ENCODE data around the gene ZNF790. TPM values are rescaled to one million over a fixed set of nuclear protein-coding genes. Genes with fewer than 3 reads are reported as not detected.

ZNF790 gene
- 2.5 and 2.6 TPM in 2 replicates for total RNA-seq (2014; rRNA removed; shearing (Covaris generic))
- polyA plus RNA-seq (2015; cell fraction: cytosol; rRNA removed), result 0.53 and 0.93 TPM in 2 replicates
- polyA plus RNA-seq (2015; cell fraction: nucleus; rRNA removed), result 0.53 and 1.6 TPM in 2 replicates

DNA sequence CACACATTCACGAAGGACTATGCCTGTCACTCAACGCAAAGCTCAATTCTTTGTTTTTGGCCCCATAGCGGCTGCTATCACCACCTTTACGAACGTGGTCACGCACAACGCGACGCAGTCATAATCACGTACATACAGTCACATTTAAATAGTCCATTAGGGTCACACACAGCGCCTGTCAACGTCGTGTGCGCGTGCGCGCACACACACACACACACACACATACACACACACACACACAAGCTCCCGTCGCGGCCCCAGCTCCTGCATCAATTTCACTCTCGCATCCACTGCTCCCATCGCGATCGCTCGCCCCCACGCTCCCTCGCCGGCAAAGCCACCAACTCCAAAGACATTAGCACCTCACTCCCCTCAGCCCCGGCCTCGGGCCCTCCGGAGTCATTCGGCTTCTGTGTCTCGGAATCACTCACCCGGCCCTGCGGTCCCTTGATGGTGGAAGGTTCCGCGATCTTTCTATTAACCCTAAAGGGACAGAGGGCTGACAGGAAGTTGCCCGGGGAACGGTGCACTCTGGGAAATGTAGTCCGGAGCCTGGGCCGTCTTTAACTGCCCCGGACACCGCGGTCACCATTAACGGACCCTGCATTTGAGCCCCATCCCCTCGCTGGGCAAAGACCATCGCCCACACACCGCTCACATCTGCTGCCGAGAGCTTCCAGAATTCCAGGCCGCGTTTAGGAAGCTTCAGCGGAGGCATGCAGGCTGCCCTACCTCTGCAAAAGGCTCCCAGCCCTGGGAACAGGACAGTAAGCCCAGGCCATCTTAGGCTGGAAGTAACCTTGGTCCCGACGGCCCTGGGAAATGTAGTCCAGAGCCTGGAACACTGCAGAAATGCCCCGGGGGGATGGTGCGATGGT is at the start of gene ZNF790:
Gene ZNF790 (minus strand): TSS at position 482 of the 878 bp plus-strand sequence. CDS start 12,768 bp downstream, outside the sequence.
- in situ Hi-C loops (cut with HindIII; ENCODE audit: low pct_unique_long_range_greater_than_20kb, low sequenced_read_pairs), result no loop called here
- peak; percentile 88 for DNase-seq (ENCODE audit: low read depth, low spot score)

DNA sequence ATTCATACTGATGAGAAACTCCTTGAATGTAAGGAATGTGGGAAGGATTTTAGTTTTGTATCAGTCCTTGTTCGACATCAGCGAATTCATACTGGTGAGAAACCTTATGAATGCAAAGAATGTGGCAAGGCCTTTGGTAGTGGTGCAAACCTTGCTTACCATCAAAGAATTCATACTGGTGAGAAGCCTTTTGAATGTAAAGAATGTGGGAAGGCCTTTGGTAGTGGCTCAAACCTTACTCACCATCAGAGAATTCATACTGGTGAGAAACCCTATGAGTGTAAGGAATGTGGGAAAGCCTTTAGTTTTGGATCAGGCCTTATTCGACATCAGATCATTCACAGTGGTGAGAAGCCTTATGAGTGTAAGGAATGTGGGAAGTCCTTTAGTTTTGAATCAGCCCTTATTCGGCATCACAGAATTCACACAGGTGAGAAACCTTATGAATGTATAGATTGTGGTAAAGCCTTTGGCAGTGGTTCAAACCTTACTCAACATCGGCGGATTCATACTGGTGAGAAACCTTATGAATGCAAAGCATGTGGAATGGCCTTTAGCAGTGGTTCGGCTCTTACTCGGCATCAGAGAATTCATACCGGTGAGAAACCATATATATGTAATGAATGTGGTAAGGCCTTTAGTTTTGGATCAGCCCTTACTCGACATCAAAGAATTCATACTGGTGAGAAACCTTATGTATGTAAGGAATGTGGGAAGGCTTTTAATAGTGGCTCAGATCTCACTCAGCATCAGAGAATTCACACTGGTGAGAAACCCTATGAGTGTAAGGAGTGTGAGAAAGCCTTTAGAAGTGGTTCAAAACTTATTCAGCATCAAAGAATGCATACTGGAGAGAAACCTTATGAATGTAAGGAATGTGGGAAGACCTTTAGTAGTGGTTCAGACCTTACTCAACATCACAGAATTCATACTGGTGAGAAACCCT is 39.1 kb upstream of the ZNF790 start:
- in situ Hi-C loops (cut with HindIII; ENCODE audit: low pct_unique_long_range_greater_than_20kb, low sequenced_read_pairs), result no loop called here
- no peak for DNase-seq (ENCODE audit: low read depth, low spot score)

DNA sequence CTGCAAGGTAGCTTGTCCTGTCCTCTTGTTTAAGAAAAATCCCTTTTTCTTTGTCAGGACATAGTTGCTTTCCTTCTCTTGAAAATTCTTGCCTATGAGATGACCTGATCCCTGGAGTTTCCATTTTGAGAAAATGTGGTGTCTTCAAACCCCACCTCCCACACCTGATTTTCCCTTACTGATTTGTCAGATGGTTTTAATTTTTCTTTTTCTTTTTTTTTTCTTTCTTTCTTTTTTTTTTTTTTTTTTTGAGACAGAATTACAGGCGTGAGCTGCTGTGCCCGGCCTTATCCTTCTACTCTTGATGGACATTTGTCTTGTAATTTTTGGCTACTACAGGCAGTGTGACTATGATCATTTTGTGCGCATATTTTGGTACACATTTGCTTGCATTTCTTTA is 13.7 kb upstream of the ZNF790 start:
- no peak for DNase-seq (ENCODE audit: low read depth, low spot score)
- in situ Hi-C loops (cut with HindIII; ENCODE audit: low pct_unique_long_range_greater_than_20kb, low sequenced_read_pairs), result no loop called here

DNA sequence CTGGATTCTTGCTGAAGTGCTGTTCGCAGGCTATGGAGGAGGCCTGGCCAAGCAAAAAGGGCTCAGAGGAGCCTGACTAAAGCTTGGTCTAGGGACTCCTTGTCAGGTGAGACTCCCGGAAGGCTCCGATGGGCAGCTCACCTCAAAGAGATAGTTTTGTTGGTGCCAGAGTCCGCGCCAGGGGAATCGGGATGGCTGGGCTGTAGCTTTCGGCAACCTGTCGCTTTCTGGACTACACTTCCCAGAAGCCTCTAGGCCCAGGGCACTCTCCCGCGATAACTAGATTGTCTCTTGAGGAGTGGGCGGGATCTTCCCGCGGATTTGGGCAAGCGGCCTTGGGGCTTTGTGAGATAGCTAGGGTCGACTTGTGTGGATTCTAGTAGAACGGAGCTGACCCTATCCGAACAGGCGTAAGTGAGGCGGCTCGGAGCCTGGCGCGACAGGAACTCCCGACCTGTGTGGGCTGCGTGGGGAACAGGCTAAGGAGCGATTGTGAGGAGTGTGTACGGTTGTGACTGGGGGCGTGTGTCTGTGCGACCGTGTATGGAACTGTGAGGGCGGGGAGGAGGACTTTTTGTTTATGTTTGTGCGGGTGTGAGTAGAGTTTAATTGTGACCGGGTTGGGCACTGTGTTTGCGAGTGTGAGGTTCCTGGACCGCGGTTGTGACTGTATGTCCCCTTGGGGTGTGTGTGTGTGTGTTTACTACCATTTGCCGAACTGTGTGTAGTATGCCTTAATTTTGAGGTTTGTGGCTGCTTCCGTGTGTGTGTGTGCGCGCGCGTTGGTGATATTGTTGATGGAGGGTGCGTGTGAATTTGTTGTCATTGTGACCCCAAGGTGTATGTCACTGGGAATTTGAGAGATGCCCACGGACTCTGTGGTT is 12.6 kb upstream of the ZNF790 start, which contains the start of gene ZNF345:
Gene ZNF345 (plus strand): TSS at position 318 of the 884 bp plus-strand sequence. CDS start 25,955 bp downstream, outside the sequence.
- in situ Hi-C loops (cut with HindIII; ENCODE audit: low pct_unique_long_range_greater_than_20kb, low sequenced_read_pairs), result no loop called here
- DNase-seq (ENCODE audit: low read depth, low spot score), result peak; percentile 92

DNA sequence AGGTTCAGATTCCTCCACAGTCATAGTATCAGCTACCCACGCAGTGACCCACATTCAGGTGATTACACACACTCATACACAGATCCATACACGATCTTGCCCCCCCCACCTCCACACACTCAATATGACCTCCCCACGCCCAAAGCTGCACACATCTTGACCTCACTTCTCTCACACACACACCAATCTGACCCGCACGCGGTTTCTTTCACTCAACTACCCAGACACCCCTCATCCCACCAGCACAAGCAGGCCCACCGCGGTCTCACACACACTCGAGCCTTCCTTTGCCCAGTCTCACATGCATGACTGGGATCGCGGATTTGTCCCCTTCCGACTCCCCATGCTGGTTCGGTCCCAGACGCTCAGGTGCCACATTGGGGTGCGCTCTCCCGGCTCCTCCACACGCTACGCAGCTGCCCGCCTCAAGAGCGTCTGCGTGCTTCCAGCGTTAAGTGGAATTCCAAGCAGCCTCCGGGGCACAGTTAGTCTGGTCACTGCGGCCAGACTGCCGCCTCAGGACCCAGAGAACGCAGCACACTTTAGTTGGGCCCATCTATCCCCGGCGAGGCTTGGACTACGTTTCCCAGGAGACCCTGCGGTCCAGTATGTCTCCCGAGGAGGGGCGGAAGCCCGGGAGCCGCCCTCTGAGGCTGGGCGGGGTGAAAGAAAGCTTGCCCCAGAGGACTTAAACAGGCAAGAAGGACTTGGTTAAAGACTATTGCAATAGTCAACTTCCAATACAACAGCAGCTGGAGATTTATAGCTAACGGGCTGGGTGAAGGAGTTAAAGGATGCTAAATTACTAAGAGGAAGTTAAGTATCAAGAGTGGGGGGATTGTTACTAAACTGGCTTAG is 11.7 kb upstream of the ZNF790 start:
- DNase-seq (ENCODE audit: low read depth, low spot score), result peak; percentile 84
- in situ Hi-C loops (cut with HindIII; ENCODE audit: low pct_unique_long_range_greater_than_20kb, low sequenced_read_pairs), result no loop called here

DNA sequence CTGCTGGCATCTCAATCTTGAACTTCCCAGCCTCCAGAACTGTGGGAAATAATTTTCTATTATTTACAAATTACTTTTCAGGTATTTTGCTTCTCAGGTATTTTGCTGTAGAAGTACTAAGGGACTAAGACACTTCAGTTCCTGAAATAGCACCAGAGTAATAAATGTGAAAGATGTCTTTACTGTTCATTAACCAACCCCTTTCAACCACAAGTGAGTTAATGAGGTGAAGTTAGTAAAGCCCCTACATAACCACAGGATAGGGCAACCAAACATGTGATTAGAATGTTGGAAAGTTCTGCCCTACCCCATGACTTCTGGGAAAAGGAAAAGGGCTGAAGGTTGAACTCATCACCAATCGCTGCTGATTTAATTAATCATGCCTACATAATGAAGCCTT is 9.8 kb upstream of the ZNF790 start:
- DNase-seq (ENCODE audit: low read depth, low spot score), result no peak
- in situ Hi-C loops (cut with HindIII; ENCODE audit: low pct_unique_long_range_greater_than_20kb, low sequenced_read_pairs), result no loop called here

DNA sequence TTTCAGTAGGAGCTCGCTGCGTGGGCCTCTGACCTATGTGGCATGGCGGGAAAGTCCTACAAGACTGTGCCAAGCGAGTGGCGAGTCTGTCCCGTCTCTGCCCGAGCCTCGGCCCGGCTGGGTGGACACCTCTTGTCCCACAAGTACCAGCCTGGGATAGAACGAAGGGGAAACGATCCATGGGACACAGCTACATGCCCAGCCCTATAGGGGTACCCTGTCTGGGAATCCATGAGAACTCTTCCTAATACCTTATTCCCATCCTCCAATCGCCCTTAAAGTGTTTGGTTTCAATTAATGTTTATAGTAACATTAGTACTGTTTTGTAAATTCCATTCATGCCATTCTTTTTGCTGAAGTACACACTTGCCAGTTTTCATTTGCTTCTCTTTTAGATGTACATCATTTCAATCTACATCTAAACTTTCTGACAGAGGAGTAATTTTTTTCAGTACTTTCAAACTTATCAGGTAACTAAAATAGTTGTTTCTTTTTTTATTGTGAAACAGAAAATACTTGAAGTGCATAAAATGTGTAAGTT is 667 bp upstream of the ZNF790 start:
- no peak for DNase-seq (ENCODE audit: low read depth, low spot score)
- in situ Hi-C loops (cut with HindIII; ENCODE audit: low pct_unique_long_range_greater_than_20kb, low sequenced_read_pairs), result no loop called here

DNA sequence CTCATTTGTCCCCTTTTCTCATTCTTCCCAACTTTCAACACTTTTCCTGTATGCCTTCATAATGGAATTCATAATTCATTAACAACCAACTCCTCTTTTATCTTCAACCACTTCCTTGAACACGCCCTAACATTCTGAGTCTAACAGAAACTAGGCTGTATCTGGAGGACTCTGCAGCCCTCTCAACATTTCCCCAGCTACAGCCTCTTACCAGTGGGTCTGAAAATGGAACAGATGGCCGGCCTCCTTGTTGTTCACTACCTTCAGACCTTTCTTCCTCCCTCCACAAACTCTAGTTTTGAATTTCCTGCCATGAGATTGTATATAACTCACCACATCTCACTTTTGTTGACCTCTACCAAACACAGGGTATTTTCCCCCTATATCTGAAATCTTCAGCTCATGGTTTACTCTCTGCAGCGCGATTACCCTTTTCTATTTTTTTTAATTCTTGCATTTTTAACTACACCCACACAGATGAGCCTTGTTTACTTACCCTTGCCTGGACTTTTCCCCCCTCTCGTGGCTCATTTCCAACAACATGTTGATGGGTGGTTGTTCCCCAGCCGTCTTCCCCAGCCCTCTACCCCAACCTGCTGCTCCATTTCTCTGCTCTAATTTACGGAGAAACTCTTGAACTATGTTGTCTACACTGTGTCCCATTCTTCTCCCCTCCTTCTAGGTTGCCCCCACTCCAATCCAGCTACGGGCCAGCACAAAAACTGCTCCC is 846 bp downstream of the ZNF790 start:
- in situ Hi-C loops (cut with HindIII; ENCODE audit: low pct_unique_long_range_greater_than_20kb, low sequenced_read_pairs), result no loop called here
- DNase-seq (ENCODE audit: low read depth, low spot score), result no peak

DNA sequence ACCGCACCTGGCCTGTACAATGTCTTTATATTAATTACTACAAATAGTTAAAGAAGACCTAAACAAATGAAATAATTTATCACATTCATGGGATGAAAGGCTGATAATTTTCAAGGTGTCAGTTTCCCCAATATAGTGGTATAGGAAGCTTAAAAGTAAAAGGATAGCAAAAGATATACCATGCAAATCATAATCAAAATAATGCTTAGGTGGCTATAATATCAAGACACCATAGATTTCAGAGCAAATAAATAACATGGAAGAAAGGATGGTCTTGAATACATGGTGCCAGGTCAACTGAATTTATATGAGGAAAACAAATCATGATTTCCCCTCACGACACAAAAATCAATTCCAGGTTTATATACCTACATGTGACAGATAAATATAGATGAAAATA is 4.8 kb downstream of the ZNF790 start:
- in situ Hi-C loops (cut with HindIII; ENCODE audit: low pct_unique_long_range_greater_than_20kb, low sequenced_read_pairs), result no loop called here
- DNase-seq (ENCODE audit: low read depth, low spot score), result no peak

DNA sequence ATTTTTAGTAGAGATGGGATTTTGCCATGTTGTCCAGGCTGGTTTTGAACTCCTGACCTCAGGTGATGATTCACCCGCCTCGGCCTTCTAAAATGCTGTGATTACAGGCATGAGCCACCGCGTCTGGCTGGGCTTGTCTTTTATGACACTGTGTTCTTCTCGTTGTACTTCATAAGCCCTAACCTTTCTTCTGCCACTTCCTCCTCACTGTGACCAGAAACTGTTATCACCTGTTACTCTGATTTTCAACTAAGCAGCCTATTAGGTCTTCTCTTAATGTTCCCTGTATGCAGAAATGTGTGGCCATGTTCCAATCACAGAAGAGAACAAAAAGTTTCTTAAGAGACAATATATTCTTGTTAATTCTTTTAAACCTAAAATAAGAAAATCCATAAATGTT is 16.4 kb downstream of the ZNF790 start:
- no peak for DNase-seq (ENCODE audit: low read depth, low spot score)
- in situ Hi-C loops (cut with HindIII; ENCODE audit: low pct_unique_long_range_greater_than_20kb, low sequenced_read_pairs), result no loop called here

DNA sequence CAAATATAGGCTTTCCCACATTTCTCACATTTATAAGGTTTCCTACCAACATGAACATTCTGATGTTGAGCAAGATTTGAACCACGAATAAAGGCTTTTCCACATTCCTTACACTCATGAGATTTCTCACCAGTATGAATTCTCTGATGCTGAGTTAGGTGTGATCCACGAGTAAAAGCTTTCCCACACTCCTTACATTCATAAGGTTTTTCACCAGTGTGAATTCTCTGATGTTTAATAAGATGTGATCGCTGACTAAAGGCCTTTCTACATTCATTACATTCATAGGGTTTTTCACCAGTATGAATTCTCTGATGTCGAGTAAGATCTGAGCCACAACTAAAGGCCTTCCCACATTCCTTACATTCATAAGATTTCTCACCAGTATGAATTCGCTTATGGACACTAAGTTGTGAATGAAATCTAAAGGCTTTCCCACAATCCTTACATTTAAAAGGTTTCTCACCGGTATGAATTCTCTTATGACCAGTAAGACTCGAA is 19.0 kb downstream of the ZNF790 start:
- DNase-seq (ENCODE audit: low read depth, low spot score), result no peak

DNA sequence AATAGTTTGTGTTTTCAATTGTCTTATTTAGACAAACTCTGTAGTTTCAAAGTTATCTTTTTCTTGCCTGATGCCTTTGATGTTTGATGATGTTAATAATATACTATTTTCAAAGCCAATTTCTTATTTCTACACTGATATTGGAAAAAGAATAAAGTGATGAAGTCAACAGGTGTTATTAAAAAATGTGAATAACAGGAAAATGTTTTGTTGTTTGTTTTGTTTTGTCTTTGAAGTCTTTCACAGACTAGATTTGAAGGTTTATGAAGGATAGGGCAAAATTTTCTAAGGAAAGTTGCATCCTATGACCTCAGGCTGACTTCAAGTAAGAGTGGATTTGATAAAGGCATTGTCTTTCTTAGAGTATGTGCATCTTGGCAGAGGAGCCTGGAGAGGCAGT is 31.2 kb downstream of the ZNF790 start:
- no peak for DNase-seq (ENCODE audit: low read depth, low spot score)
- in situ Hi-C loops (cut with HindIII; ENCODE audit: low pct_unique_long_range_greater_than_20kb, low sequenced_read_pairs), result no loop called here

More for the DNA sequence above, 19.0 kb downstream of the ZNF790 start:
- in situ Hi-C loops (cut with HindIII; ENCODE audit: low pct_unique_long_range_greater_than_20kb, low sequenced_read_pairs), result no loop called here

DNA sequence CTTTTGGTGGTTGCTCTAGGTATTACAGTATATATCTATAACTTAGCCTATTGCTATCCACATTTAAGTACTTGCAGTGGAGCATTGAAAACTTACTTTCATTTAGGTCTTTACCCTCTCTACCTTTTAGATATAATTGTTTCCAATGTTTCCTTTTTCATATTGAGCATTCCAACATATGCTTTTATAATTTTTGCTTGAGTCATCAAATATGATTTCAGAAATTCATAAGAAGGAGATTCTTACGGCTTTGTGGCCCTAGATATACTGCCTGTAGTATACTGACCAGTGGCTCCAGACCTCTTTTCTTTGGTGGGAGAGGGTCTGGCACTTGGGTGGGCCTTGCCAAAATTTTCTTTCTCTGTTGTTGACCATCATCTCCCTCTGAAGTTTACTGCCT is 32.8 kb downstream of the ZNF790 start:
- no peak for DNase-seq (ENCODE audit: low read depth, low spot score)
- in situ Hi-C loops (cut with HindIII; ENCODE audit: low pct_unique_long_range_greater_than_20kb, low sequenced_read_pairs), result no loop called here

DNA sequence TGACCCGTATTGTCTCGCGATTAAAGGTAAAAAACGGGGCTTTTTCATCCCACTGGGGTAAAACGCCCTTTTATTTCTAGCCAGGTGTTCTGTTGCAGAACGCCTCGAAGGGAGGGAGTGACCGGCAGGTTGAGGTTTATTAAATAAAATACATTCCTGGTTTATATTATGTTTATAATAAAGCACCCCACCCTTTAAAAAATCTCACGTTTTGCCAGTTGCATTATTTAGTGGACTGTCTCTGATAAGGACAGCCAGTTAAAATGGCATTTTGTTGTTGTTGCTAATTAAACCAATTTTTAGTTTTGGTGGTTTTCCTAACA is 40.4 kb downstream of the ZNF790 start:
- in situ Hi-C loops (cut with HindIII; ENCODE audit: low pct_unique_long_range_greater_than_20kb, low sequenced_read_pairs), result no loop called here
- no peak for DNase-seq (ENCODE audit: low read depth, low spot score)

DNA sequence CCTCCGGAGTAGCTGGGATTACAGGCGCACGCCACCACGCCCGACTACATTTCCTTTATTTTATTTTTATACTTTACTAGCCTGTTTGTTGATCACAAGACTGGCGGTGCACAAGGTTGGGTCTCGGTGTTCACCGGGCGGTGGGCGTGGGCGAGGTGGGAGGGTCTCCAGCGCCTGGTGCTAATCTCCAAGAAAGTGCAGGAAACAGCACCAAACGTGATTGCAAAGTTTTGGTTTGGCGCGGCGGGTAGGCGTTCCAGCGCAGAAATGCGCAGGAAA is 41.5 kb downstream of the ZNF790 start:
- DNase-seq (ENCODE audit: low read depth, low spot score), result no peak
- in situ Hi-C loops (cut with HindIII; ENCODE audit: low pct_unique_long_range_greater_than_20kb, low sequenced_read_pairs), result no loop called here
